DMS114 treated with DMSO at 0.1 percent for 48 hours (cell line): ENCODE results near the gene PAPPA.

Source experiments
- DNase-seq: peaks from one replicate; lab custom pipeline; 2025; ENCODE audit not compliant: unreplicated experiment; lab: John Stamatoyannopoulos, UW

The PAPPA gene

DNA sequence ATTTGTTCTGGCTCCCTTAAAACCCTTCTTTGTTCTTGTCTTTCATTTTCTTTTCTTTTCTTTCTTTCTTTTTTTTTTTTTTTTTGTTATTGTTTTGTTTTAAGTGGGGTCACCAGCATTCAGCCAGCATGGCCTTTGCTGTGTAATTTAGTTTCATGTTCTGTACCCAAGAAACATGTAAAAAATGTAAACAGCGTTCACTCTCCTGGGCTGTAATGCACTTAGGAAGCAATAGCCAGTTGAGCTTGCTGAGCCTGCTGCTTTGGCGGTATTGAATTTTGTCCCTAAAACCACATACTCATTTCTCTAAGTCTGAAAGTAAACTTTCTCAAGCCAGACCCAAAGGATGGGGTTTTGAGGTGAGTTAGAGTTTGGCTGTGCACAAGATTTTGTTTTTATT, 158.6 kb downstream of the PAPPA start:
- no peak for DNase-seq

DNA sequence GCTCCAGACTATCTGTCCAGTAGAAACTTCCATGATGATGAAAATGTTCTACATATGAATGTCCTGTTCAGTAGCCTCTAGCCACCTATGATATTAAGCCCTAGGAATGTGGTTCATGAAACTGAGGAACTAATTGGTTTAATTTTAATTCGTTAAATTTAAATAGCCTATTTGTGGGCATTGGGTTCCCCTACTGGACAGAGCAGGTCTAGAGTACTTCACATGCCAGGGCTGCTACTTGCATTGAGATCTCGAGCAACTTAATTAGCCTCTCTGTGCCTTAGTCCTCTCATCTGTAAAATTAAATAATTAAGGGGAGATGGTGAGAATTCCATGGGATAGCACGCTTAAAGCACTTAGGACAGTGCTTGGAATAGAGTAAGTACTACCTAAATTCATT, 160.0 kb downstream of the PAPPA start:
- no peak for DNase-seq

DNA sequence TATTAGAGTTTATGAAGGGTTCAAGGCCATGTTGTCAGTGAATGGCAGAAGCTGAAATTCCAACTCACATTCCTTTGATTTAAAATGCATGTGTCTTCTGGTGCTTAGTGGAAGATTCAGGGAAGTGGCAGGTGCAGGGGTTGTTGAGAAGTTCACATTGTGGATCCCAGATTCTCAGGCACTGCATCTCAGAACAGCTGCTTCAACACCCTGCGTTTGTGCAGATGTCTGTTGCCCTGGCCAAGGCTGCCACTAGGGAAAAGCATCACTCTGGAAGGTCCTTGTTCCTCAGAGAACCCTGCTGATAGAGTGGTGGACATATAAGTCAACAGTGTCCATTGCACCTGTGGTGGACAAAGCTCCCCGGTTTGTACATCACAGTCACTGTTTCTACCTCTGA, 162.7 kb downstream of the PAPPA start:
- DNase-seq = no peak

DNA sequence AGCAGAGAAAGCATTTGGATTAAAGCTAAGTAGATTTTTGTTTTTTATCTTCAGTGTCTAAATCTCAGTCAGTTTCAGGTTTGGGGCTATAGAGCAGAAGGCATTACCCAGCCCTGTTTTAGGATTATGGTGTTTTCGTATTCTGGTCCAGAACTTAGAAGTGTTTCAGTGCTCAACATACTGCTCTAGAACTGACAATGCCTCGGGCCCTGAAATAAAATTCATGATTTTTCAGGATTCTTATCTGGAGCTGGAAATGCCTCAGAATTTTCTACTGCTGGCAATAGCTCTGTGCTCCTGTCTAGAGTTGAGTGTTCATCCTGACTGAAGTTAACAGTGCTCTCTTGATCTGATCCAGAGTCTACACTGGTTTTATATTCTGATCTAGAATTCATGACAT, 163.9 kb downstream of the PAPPA start:
- no peak for DNase-seq

DNA sequence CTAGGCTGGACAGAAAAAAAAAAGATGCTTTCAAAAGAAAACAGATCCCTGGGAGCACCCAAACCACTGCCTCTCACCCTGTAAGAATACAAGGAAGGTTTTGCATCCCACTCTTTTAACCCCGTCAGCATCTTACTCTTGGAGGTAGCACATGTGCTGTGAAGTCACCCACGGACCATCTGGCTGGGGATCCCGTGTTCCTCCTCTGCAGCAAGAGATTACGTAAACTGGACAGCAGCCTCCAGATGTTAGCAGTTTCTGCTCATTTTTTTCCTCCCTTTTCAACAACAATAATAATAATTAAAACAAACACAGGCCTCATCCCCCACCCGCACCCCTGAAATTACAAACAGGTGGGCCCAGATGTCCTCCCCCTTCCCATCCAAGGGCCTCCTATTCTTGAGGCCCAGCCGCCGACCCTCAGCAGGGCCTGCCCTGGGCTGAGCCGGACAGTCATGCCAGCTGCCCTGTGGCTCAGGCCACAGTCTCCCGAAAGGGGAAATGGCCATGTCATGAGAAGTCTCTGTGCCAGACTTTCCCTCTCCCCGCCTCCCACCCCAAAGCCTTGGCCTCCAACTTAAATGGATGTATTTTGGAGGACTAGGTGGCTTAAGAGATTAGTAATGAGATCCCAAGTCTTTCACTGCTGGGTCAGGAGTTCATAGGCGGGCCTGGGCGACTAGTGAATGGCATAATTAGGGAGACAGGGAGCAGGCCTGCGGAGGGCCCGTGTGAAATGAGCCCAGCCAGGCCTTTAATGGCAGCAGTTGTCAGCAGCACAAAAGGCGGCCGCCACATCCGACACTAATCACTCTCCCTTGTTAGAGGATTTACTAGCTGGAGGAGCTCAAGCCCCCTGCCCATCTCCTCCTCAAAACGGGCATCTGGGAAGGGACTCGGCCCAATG, 165.1 kb downstream of the PAPPA start:
- DNase-seq = no peak

DNA sequence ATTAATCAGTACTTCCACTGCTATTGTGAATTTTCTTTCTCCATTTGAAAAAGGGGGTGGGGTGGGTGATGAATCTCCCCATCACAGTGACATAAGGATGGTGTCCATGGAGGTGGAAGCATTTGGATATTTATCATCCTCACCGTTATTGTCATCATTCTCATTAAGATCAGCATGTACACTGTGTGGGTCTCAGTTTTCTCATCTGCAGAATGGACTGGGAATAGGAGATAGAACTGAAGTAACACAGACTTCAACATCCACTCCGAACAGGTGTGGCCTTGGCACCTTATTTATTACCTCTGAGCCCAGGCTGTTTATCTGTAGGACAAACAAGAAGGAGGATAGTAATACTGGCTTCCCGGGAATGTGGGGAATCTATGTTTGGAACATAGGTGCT, 165.9 kb downstream of the PAPPA start:
- no peak for DNase-seq

DNA sequence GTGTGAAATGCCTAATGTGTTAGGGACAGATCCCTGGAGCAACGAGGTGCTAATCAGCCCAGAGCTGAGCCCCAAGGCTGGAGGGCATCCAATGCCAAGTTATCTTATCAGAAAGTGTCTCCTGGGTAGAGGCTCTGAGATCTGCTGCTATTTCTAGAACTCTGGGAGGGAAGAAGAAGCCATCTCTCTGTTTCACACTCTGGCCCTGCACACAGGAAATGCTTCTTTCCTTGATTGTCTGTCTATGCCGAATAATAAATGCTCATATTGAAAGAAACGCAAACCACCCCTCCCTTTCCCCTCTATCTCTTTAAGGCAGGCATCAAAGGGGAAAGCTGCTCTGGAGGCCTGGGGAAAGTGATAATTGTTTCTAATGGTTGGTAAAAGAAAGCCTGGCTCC, 166.7 kb downstream of the PAPPA start:
- no peak for DNase-seq

DNA sequence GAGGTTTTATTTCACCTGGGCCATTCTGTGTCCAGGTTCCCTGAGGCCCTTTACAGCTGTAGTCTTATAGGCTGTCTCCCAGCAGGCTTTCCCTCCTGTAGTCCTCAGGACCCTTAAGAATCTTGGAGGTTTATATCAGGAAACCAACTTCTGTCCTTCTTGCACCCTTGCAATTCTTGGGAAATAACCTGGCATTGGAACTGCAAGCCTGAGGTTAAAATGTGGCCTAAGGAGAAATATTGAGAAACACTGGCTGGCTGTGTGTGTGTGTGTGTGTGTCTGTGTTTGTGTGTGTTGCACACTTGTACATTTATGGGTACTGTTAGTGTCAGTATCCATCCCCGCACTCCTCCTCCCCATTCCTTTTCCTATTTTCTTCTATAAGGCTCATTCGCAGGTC, 168.9 kb downstream of the PAPPA start:
- no peak for DNase-seq

DNA sequence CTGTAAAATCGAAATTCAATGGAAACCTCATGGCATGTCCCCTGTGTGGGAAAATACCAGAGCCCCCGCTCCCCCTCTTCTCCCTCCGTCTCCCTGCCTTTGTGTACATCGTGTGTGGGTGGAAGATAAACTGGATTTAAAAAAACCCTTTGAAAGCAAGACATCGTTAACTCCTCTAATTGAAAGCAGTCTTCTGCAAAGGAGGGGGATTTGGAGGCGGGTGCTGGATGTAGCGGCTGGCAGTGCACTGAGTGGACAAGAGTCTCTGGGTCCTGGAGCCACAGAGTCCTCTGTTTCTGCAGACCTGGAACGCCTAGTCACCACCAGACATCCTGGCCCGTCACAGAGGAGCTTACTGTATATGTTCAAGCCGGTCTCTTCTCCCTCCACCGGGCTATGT, 169.4 kb downstream of the PAPPA start:
- no peak for DNase-seq

DNA sequence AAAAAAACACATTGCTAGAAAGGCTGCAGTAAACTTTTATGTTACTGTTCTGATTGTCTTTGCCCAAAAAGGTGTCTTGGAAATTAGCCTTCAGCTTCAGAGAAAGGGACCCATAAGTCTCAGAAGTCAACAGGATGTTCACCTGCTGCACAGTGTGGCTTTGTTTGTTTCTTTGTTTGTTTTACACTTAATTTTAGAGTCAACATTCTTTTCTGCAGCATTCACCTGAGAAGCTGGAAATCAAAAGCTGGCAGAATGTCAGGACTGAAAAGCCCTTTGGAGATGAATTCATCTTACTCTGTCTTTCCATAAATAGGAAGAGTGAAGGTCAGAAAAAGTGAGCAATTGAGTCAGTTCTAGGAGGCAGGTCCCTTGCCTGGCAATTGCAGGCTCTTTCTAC, 170.0 kb downstream of the PAPPA start:
- DNase-seq = no peak

DNA sequence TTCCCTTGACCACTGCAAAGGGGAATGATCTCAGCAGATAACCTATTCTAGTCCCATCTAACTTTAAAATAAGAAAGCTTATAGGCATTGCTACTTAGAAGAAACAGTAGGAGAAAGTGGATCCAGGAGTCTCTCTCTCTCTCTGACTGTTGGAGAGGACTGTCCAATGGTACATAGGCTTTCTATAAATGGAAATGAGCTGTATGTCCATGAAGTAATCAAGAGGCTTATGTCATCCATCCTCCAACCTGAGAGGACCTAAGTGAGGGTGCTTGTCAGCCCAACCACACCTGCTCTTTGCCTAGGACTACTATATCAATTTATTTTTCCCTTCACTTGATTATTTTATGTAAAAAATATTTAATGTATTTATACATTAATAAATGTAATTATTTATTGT, 172.3 kb downstream of the PAPPA start:
- no peak for DNase-seq

DNA sequence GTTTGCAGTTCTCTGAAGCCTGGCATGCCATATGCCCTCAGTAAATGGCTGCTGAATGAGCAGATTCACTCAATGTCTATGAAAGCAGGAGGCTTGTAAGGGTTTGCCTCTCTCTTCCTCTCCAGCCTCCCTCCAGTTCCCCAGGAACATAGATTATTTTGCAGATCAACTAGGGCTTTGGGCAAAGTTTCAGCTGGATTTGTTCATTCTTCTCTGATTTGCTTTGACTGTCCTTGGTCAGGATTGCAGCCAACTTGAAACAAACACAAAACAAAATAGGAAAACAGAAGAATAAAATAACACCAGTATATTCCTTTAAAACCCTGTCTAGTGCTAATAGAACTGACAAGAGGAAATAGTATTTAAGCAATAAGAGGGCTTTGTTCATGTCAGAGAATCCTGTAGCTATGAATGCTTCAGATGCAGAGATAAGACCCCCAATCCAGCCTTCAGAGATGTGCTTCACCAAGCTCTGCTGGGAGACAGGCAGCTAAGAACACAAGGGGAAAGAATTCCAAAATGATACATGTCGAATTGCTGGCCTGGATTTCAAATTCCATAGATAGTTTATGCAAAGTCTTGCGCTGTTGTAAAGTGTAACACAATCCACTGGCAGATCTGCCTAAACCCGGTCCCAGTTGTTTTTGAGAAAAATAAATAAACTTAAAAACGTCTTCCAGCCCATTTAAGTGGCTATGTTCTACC, 174.3 kb downstream of the PAPPA start:
- no peak for DNase-seq

DNA sequence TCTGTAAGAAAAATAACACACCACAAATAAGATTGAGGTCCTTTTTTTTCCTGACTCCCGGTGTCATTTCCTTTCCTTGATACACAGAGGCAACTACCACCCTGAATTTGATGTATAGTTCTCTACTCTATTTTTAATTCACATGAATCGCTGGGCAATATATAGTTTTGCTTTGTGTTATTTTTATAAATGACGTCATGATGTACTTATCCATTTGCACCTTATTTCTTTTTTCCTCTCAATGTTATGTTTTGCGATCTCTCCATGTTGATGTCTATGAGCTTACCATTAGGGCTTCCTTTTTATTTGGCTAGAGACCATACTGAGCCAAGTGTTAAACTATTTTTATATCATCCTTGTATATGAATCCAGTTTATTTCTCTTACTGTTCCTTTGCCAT, 175.9 kb downstream of the PAPPA start:
- DNase-seq = no peak

DNA sequence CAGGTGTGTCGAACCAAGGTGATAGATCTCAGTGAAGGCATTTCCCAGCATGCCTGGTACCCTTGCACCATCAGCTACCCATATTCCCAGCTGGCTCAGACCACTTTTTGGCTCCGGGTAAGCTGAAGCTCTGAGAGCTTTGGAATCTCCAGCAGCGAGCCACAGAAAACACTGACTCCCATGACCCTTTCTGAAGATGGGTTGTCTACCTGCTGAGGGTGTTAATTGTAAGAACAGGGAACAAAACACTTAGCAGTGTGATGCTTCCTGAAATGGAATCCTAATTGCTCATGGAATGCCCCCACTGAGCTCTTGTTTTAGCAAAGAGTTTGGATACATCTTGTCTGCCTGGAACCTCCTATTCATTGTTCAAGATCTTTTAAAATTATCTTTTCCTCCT, 177.7 kb downstream of the PAPPA start:
- no peak for DNase-seq

DNA sequence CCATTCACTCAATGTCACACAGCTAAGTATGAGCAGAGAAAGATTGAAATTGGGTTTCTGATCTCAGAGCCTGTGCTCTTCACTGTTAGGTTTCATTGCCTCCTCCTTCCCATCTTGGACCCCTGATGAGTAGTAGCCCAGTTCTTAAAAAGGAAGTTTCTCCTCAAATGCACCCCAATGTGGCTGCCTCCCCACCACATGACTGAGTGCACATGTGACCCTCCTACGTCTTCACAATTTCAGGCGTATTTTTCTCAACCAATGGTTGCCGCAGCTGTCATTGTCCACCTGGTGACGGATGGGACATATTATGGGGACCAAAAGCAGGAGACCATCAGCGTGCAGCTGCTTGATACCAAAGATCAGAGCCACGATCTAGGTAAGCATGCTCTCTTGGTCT, 178.5 kb downstream of the PAPPA start:
- no peak for DNase-seq

DNA sequence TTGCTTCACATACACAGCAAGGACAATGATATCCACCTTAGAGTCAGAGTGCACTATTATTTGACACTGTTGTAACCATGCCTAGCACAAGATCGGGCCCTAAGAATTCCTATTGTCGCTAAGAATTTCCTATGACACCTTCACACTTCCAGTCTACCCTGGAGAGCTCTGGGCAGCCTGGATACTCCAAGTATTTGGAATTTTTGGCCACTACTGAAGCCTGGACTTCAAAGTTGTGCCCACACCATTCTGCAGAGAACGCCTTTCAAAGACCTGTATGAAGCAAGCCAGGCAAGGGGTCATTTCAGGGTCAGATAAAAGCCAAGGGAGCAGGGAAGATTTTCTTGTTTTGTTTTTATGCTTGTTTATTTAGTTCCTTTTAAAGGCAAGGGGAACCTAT, 179.7 kb downstream of the PAPPA start:
- DNase-seq = no peak

DNA sequence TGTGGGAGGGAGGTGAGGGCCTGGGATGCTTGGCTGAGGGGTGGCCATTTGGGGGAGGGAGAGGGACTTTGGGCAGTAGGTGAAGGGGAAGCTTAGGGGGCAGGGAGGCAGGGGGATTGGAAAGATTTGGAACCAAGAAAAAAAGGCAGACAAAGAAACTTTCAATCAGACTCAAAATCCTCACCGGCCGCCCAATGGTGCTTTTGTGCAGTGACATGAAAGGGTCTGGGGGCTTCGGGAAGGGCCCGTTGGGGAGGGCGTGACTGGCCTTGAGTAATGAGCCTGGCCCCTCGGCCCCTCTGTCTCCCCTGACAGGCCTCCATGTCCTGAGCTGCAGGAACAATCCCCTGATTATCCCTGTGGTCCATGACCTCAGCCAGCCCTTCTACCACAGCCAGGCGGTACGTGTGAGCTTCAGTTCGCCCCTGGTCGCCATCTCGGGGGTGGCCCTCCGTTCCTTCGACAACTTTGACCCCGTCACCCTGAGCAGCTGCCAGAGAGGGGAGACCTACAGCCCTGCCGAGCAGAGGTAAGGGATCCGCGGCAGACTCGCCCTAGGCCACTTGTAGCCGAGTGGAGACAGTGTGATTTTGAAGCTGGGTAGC, 181.1 kb downstream of the PAPPA start:
- no peak for DNase-seq

DNA sequence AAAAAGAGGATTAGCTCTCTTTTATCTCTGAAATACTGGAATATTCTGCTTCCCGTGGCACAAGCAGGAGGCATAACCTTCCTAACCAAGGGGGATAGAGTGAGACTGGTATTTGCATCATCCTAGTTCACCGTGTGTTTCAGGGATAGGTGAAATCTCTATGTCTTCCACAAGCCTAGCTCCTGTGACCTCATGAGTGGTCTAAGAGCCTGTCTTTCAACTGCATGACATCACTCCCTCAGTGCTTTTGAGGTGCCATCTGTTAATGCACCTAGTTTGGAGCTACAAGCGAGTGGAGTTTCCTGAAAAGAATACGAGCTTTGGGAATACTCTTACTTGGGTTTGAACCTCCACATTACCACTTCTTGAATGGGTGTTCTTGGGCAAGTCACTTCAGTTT, 181.8 kb downstream of the PAPPA start:
- no peak for DNase-seq

DNA sequence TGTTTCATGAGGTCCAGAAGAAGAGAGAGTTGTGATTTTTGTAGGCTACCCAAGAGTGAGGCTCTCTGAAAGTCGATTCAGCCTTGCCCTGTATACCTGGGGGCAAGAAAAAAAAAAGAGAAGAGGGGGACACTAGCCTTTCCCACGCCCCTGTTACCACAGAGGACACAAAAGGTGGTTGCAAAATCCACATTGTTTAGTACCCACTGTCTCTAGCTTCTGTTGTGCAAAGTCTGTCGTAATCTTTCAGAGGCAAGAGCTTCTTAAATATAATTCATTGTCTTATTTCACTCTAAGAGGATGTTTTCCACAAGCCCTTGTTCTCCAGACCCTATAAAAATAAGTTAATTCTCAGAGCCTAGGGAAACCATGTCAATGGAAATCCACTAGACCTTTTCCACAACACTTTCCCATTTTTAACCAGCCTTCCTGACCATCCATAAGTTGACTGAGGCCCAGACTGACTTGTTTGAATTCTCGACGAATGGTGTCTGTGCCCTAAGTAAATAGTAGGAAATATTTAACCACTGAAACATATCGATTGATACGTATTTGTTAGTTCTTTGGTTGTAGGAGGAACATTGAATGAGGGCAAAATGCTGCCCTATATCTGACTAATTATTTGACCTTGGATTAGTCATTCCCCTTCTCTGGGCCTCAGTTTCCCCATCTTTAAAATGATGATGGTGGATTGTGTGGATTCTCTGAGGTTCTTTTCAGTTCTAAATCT, 182.7 kb downstream of the PAPPA start:
- no peak for DNase-seq

DNA sequence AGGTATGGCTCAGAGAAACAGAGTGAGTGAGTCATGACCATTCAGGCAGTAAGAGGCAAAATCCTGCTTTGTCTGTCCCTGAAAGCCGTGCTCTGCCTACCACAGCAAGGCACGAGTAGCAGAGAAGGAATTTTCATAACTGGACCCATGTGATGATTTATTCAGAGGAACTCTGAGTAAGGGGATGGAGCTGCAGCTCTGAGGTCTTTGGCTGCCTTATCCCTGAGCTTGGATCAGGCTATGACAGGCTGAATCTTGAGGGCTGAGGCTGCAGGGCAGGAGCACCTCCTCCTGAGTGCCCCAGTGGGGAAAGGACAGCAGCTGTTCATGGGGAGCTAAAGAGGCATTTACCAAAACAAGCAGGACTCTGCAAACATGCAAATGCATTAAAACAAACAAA, 183.4 kb downstream of the PAPPA start:
- no peak for DNase-seq

DNA sequence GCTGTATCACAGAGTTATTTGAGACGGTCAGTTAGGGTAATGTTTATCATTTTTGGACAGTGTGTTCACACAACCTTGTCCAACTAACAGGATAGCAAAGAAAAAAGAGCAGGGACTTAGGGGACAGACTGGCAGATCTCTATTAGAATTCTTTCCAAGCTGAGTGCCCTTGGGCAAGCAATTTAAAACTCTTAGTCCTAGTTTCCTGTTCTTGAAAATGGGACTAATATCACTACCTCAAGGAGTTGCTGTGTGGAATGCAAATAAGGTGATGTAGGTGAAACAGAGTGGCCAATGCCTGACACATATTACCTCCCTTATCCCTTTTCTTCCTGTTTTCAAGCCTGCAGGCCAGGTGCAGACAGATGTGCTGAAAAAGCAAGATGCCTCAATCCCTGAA, 186.7 kb downstream of the PAPPA start:
- no peak for DNase-seq

DNA sequence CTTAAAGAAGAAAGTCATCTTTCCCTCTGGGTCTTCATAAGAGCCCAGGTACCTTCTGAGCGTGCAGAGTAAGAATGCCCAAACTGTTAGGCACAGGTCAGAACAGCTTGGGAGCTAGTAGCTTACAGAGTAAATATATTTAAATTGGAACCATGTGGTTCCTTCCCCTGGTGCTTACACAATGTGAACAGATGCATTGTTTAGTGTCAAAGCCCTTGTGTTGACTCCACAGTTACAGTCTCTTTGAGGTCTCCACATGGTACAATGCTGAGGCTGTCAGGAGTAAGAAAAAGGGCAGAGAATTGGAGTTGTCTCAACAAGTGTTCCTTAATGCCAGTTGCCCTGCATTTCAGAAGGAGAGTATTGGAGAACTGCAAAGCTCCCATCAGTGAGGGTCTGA, 188.5 kb downstream of the PAPPA start:
- no peak for DNase-seq
